Osteoblast (primary cell): ENCODE data around the gene TALDO1. TPM values are rescaled to one million over a fixed set of nuclear protein-coding genes. Genes with fewer than 3 reads are reported as not detected.
A peak's percentile ranks its signal among the peaks of the same experiment; 100 is the strongest.

Experiments used
- DNase-seq: peaks from one replicate; pipeline ENCODE4 v3.0.0; 2011; ENCODE audit warnings: low spot score, mixed read lengths; ENCODE audit not compliant: insufficient read length; ENCODE audit errors: missing footprints
- H2AFZ ChIP-seq: 2 replicates; pipeline ENCODE4 v1.6.0; 2011; ENCODE audit warnings: mild to moderate bottlenecking, low read length
- H3K27ac ChIP-seq: 2 replicates; pipeline ENCODE4 v1.5.1; 2011; ENCODE audit warnings: mild to moderate bottlenecking, low read depth, low read length, moderate library complexity
- H3K27me3 ChIP-seq: 2 replicates; pipeline ENCODE4 v1.6.0; 2012; ENCODE audit warnings: mild to moderate bottlenecking, control low read depth, inconsistent platforms, low read length, moderate library complexity; ENCODE audit not compliant: insufficient read depth
- H3K36me3 ChIP-seq: 2 replicates; pipeline ENCODE4 v1.5.1; 2011; ENCODE audit warnings: mild to moderate bottlenecking, low read length, control low read depth, moderate library complexity; ENCODE audit not compliant: insufficient read depth
- H3K4me1 ChIP-seq: 2 replicates; pipeline ENCODE4 v1.5.1; 2011; ENCODE audit warnings: mild to moderate bottlenecking, low read length, control low read depth, moderate library complexity; ENCODE audit not compliant: insufficient read depth
- H3K4me2 ChIP-seq: 2 replicates; pipeline ENCODE4 v1.6.0; 2011; ENCODE audit warnings: mild to moderate bottlenecking, low read length; ENCODE audit not compliant: insufficient read depth
- H3K4me3 ChIP-seq: fragments of 200-600 bp; sonication (generic); 3 replicates; pipeline ENCODE4 v1.5.1; 2012; ENCODE audit warnings: mild to moderate bottlenecking, low read length, inconsistent platforms; ENCODE audit not compliant: insufficient read depth
- H3K79me2 ChIP-seq: 2 replicates; pipeline ENCODE4 v1.6.0; 2012; ENCODE audit warnings: mild to moderate bottlenecking, low read length, control low read depth, inconsistent platforms; ENCODE audit not compliant: insufficient read depth
- H3K9me3 ChIP-seq: 2 replicates; pipeline ENCODE4 v1.5.1; 2011; ENCODE audit warnings: low read depth, low read length, control low read depth
- H4K20me1 ChIP-seq: 2 replicates; pipeline ENCODE4 v1.6.0; 2012; ENCODE audit warnings: mild to moderate bottlenecking, low read length, control low read depth; ENCODE audit not compliant: insufficient read depth
- total RNA-seq: library from RNA; depleted of rRNA; stranded (reverse); fragments of >200 nt; gene quantifications from 2 replicates; pipeline ENCODE4 v1.2.3, GENCODE V29; 2012
- TF ChIP-seq, protein P1 (sequence below): IDR thresholded peaks from 2 replicates; pipeline ENCODE4 v1.5.1; 2011; ENCODE audit warnings: mild to moderate bottlenecking, low read depth, low read length, moderate library complexity; ENCODE audit errors: extremely low read depth

TALDO1 gene
- total RNA-seq, 1 donor, result 204 TPM

DNA sequence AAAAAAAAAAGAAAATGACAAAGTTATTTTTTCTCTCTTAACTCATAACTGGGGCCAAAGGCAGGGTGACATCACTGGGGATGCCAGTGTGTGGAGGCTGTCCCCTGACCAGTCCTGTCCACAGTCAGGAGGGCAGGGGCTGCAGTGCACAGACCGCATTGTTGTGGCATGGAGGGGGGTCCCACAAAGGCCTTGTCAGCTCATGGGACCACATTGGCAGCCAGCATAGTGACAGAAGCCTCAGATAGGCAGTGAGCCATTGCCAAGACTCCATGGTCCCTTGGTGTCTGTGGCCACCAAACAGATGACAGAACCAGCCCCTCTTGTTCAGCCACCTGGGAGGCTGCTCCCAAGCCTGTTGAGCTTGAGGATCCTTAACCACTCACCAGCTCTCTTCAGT lies 47.5 kb upstream of the TALDO1 start:
- Histone ChIP-seq H3K27ac (no peak overlapping the region), H3K79me2 (peaks cover 38% of the 10 kb centered on the region), H2AFZ (no peak overlapping the region), H3K27me3 (no peaks in the 10 kb centered on the region), H3K4me1 (peaks cover 30% of the 10 kb centered on the region), H3K4me2 (no peak overlapping the region), H3K9me3 (no peaks in the 10 kb centered on the region), H3K36me3 (peaks cover 11% of the 10 kb centered on the region), H3K4me3 (no peak overlapping the region), H4K20me1 (peaks cover 21% of the 10 kb centered on the region)
- DNase-seq, result no peak
- TF ChIP-seq, protein P1, sequence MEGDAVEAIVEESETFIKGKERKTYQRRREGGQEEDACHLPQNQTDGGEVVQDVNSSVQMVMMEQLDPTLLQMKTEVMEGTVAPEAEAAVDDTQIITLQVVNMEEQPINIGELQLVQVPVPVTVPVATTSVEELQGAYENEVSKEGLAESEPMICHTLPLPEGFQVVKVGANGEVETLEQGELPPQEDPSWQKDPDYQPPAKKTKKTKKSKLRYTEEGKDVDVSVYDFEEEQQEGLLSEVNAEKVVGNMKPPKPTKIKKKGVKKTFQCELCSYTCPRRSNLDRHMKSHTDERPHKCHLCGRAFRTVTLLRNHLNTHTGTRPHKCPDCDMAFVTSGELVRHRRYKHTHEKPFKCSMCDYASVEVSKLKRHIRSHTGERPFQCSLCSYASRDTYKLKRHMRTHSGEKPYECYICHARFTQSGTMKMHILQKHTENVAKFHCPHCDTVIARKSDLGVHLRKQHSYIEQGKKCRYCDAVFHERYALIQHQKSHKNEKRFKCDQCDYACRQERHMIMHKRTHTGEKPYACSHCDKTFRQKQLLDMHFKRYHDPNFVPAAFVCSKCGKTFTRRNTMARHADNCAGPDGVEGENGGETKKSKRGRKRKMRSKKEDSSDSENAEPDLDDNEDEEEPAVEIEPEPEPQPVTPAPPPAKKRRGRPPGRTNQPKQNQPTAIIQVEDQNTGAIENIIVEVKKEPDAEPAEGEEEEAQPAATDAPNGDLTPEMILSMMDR, result no peak

DNA sequence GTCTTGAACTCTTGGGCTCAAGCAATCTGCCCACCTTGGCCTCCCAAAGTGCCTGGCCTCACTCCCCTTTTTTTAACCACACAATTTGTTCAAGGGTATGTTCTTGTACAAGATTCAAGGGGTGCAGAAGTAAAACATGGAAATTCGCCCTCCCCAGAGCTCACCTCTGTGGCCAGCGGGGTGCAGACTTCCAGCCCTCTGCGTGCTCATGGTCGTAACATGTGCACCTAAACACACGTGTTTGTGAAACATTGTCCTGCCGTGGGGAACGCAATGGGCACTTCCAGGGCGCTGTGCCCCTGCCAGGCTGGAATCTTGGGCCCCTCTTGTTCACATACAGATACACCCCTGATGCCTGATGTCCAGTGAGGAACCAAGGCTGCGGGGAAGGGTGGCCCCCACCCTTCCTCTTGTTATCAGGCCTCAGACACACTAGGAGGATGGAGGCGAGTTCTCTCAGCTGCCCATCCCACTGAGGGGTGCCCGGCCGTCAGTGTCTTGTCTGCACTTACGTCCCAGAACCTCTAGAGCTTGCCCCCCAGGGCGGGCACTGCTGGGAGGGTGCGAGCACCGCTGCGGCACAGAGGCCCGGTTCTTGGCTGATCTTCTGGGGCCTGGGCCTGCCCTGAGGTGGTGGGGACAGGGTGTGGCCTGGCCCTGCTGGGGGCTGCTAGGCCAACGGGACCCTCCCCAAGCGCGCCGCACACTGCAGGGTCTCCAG lies 45.4 kb upstream of the TALDO1 start:
- H4K20me1 ChIP-seq, result peaks cover 21% of the 10 kb centered on the region

DNA sequence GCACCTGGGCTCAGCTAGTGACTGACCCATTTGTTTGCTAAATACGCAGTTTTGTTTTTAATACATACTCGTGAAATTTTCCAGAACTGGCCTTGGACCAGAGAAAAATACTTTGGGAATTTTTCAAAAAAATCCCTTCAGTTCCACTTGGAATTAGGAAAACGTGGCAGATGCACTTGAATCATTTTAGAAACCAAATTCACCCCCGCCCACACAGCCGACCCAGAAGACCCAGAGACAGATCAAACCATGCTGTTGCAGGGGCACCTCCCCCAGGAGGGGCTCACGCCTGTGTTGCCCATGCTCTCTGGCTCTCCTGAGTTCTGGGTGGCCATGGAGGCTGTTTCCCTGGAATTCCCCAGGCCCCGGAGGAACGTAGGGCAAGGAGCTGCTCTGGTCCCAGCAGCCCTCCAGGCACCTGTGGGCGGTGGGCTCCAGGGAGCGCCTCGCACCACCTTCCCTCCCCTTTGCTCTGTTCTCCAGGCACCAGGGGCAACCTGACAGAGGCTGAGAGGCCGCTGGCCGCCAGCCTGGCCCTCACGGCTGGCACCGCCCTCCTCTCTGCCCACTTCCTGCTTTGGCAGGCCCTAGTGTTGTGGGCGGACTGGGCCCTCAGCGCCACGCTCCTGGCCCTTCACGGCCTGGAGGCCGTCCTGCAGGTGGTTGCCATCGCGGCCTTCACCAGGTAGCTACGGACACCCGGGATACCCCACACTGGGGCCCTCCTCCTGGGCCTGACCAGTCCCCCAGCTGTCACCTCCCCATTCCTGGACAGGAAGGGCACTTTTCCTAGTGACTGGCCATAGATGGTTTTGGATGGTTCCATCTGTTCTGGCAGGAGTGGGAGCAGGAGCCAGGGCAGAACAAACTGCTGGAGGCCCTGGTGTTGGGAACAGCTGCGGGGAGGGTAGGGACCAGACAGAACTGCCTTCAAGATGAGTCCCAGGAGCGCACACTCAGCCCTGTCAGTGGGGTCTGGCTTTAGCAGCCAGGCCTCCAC lies 44.5 kb upstream of the TALDO1 start:
- peaks cover 11% of the 10 kb centered on the region for H3K36me3 ChIP-seq

More for the DNA sequence above, 45.4 kb upstream of the TALDO1 start:
- peaks cover 11% of the 10 kb centered on the region for H3K36me3 ChIP-seq
- no peak overlapping the region for H3K4me2 ChIP-seq
- peak; percentile 65 for DNase-seq
- H3K9me3 ChIP-seq, result no peaks in the 10 kb centered on the region
- no peaks in the 10 kb centered on the region for H3K27me3 ChIP-seq
- H3K27ac ChIP-seq, result no peak overlapping the region
- no peak overlapping the region for H3K4me3 ChIP-seq
- peaks cover 40% of the 10 kb centered on the region for H3K79me2 ChIP-seq
- H3K4me1 ChIP-seq, result peaks cover 26% of the 10 kb centered on the region
- no peak overlapping the region for H2AFZ ChIP-seq
- TF ChIP-seq, protein P1, result no peak

More for the DNA sequence above, 44.5 kb upstream of the TALDO1 start:
- Histone ChIP-seq H3K4me3 (no peak overlapping the region), H2AFZ (no peak overlapping the region), H3K27me3 (no peaks in the 10 kb centered on the region), H3K4me2 (peak overlapping the region; percentile 13), H3K79me2 (peaks cover 38% of the 10 kb centered on the region), H3K27ac (no peak overlapping the region), H3K9me3 (no peaks in the 10 kb centered on the region), H4K20me1 (peaks cover 17% of the 10 kb centered on the region), H3K4me1 (peaks cover 21% of the 10 kb centered on the region)
- DNase-seq, result peak; percentile 92
- TF ChIP-seq, protein P1, result no peak
